Upper lobe of right lung (tissue), 1 donor: Measurements from ENCODE around the gene OAS1. TPM values are rescaled to one million over a fixed set of nuclear protein-coding genes. Genes with fewer than 3 reads are reported as not detected.
A peak's percentile ranks its signal among the peaks of the same experiment; 100 is the strongest.

Experiments
- ATAC-seq: fragments of 200-7000 bp; cut with Tn5 transposase; one replicate; pipeline ENCODE4 v1.9.1; 2020; ENCODE audit warnings: mild to moderate bottlenecking, moderate library complexity
- DNase-seq: peaks from one replicate; pipeline ENCODE4 v3.0.0-alpha.2; 2020
- H3K27ac ChIP-seq: fragments of 200-600 bp; one replicate; pipeline ENCODE4 v1.8.0; 2022
- H3K27me3 ChIP-seq: fragments of 200-600 bp; one replicate; pipeline ENCODE4 v1.8.0; 2022; ENCODE audit warnings: mild to moderate bottlenecking
- H3K36me3 ChIP-seq: fragments of 200-600 bp; one replicate; pipeline ENCODE4 v1.8.0; 2022
- H3K4me1 ChIP-seq: fragments of 200-600 bp; one replicate; pipeline ENCODE4 v1.8.0; 2022
- H3K4me3 ChIP-seq: fragments of 200-600 bp; one replicate; pipeline ENCODE4 v1.8.0; 2022; ENCODE audit warnings: mild to moderate bottlenecking
- H3K9me3 ChIP-seq: fragments of 200-600 bp; one replicate; pipeline ENCODE4 v1.8.0; 2022
- intact Hi-C: fragments of 100-400 bp; cut with DNase I; formaldehyde crosslinking; loops from one replicate; pipeline ENCODE4 v1.11.0; 2022
- total RNA-seq: library from RNA; stranded (reverse); fragmentation: NEBNext Ultra II Directional; extraction: Animal tissue kit (Norgen Biotek cat#: 25700); gene quantifications from one replicate; pipeline ENCODE4 v1.2.1, GENCODE V29; 2021
- TF ChIP-seq, protein P1 (sequence below): fragments of 200-600 bp; IDR thresholded peaks from one replicate; pipeline ENCODE4 v1.8.0; 2022; ENCODE audit warnings: antibody characterized with exemption
- donor health status: DM: no; HTN: yes; CAD: no; lungs with severe emphysema.

The OAS1 gene
- total RNA-seq, 1 donor from 2014 or later: 60.0 TPM

DNA sequence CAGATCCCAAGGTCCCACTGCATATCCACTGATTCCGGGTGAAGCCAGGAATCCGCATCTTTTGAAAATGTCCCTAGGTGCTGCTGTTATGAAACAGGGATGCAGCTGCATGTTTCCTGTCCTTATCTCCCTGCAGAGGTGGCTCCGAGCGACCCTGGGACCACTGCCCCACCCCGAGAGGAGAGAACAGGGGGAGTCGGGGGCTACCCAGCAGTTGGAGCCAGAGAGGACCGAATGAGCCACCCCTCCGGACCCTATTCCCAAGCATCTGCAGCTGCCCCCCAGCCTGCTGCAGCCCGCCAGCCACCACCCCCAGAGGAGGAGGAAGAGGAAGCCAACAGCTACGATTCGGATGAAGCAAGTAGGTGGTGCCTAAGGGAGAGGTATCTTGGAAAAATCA, 30.3 kb upstream of the OAS1 start:
- H3K4me3 ChIP-seq: no peak overlapping the region
- TF ChIP-seq, protein P1, sequence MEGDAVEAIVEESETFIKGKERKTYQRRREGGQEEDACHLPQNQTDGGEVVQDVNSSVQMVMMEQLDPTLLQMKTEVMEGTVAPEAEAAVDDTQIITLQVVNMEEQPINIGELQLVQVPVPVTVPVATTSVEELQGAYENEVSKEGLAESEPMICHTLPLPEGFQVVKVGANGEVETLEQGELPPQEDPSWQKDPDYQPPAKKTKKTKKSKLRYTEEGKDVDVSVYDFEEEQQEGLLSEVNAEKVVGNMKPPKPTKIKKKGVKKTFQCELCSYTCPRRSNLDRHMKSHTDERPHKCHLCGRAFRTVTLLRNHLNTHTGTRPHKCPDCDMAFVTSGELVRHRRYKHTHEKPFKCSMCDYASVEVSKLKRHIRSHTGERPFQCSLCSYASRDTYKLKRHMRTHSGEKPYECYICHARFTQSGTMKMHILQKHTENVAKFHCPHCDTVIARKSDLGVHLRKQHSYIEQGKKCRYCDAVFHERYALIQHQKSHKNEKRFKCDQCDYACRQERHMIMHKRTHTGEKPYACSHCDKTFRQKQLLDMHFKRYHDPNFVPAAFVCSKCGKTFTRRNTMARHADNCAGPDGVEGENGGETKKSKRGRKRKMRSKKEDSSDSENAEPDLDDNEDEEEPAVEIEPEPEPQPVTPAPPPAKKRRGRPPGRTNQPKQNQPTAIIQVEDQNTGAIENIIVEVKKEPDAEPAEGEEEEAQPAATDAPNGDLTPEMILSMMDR: no peak
- no peaks in the 10 kb centered on the region for H3K36me3 ChIP-seq
- DNase-seq: no peak
- H3K27me3 ChIP-seq: peaks cover 29% of the 10 kb centered on the region
- intact Hi-C loops: no loop called here
- no peak for ATAC-seq
- no peaks in the 10 kb centered on the region for H3K4me1 ChIP-seq
- no peaks in the 10 kb centered on the region for H3K9me3 ChIP-seq
- no peak overlapping the region for H3K27ac ChIP-seq

DNA sequence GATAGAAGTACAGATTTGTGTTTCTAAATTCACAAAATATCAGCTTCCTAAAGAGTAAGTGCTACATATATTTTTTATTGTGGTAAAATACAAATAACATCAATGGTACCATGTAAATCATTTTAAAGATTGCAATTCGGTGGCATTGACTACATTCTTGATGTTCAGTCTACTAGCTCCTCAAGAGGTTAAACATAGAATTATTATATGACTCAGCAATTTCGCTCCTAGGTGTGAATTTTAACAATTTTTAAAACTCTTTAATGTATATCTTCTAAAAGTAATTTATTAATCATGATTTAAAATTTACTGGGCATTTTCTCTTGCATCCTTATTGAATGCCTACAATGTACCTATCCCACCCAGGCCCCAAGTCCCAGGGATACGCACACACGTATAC, 29.8 kb upstream of the OAS1 start:
- Histone ChIP-seq H3K27ac (no peak overlapping the region), H3K9me3 (no peaks in the 10 kb centered on the region), H3K27me3 (peaks cover 29% of the 10 kb centered on the region), H3K4me3 (no peak overlapping the region), H3K36me3 (no peaks in the 10 kb centered on the region), H3K4me1 (no peaks in the 10 kb centered on the region)
- ATAC-seq (no peak), DNase-seq (no peak)
- intact Hi-C loops: no loop called here
- TF ChIP-seq, protein P1: no peak

DNA sequence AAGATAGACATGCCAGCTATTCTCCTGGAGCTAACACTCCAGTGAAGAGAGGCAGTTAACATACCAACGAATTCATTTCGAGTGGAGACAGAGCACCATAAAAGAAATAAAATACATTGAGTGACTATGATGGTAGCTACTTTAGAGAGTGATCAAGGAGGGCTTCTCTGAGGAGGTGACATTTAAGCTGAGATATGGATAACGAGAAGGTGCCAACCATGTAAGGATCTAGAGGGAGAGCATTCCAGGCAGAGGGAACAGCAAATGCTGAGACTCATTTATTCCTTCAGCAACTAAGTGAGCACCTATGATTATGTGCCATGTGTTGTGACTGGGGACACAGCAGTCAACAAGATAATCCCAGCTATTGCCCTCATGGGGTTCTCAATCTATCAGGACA, 28.3 kb upstream of the OAS1 start:
- intact Hi-C loops: no loop called here
- ATAC-seq (no peak), DNase-seq (no peak)
- H3K4me1 ChIP-seq: no peaks in the 10 kb centered on the region
- TF ChIP-seq, protein P1: no peak
- no peak overlapping the region for H3K27ac ChIP-seq
- no peak overlapping the region for H3K4me3 ChIP-seq
- H3K36me3 ChIP-seq: no peaks in the 10 kb centered on the region
- no peaks in the 10 kb centered on the region for H3K9me3 ChIP-seq
- peaks cover 29% of the 10 kb centered on the region for H3K27me3 ChIP-seq

DNA sequence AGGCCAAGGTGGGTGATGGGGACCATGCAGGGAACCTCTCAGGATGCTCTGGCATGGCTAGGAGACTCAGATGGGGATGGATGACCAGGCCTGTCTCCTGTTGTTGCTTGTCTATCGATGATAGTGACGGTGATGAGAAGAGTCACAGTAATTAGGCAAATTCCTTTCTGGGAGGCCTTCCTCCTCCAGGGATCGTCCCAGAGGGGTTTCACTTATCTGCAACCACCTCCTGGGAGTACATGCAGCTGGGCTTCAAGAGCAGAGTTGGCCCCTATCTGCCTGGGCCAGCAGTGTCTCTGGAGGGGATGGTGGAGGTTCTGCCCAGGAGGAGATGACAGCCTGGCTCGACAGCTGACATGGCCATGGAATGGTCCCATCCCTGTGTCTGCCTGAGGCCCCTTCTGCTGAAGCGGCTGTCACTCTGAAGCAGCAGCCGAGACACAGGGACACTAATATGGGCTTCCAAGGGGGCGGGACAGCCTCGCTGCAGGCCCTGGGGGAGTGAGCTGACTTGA, 27.5 kb upstream of the OAS1 start:
- Histone ChIP-seq H3K4me1 (no peaks in the 10 kb centered on the region), H3K27ac (no peak overlapping the region), H3K4me3 (no peak overlapping the region), H3K27me3 (peaks cover 29% of the 10 kb centered on the region), H3K36me3 (no peaks in the 10 kb centered on the region), H3K9me3 (no peaks in the 10 kb centered on the region)
- TF ChIP-seq, protein P1: no peak
- DNase-seq: no peak
- intact Hi-C loops: no loop called here
- no peak for ATAC-seq

DNA sequence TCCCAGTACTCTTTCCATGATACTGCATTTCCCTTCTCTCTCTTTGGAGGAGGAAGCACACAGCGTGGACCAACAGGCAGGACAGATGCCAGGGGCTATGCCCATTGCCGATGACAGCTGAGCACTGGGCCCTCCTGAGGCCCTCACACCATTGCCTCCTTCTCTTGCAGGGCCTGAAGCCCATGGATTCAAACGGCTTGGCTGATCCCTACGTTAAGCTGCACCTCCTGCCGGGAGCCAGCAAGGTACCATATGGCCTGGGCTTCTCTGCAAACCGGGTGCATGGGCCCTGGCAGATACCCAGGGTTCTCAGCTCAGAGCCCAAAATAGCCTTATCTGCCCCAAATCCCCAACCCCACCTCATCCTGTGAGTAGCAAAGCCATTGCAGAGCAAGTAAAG, 25.2 kb upstream of the OAS1 start:
- DNase-seq (no peak), ATAC-seq (no peak)
- Histone ChIP-seq H3K4me1 (no peaks in the 10 kb centered on the region), H3K27me3 (peaks cover 23% of the 10 kb centered on the region), H3K9me3 (no peaks in the 10 kb centered on the region), H3K36me3 (no peaks in the 10 kb centered on the region), H3K27ac (no peak overlapping the region), H3K4me3 (no peak overlapping the region)
- TF ChIP-seq, protein P1: no peak
- intact Hi-C loops: no loop called here

DNA sequence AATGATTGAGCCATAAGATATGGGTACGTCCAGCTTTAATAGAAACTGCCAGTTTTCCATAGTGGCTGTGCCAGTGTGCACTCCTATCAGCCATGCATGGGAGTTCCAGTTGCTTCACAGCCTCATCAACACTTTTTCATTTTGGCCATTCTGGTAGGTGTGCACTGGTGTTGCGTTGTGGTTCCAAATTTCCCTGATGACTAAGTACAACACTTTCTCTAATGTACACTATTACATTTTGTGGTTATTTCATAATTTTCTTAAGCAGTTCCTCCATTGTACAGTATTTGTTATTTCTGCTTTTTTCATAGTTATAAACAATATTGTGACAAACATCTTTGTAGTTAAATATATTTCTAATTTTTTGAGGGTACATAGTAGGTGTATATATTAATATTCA, 21.5 kb upstream of the OAS1 start:
- DNase-seq: no peak
- TF ChIP-seq, protein P1: no peak
- H3K27me3 ChIP-seq: peaks cover 4% of the 10 kb centered on the region
- ATAC-seq: peak; percentile 51
- intact Hi-C loops: no loop called here
- H3K4me1 ChIP-seq: no peaks in the 10 kb centered on the region
- H3K9me3 ChIP-seq: no peaks in the 10 kb centered on the region
- H3K36me3 ChIP-seq: no peaks in the 10 kb centered on the region
- no peak overlapping the region for H3K4me3 ChIP-seq
- H3K27ac ChIP-seq: no peak overlapping the region
